ENCODE measurements around the gene AIMP2. TPM values are rescaled to one million over a fixed set of nuclear protein-coding genes. Genes with fewer than 3 reads are reported as not detected.
A peak's percentile ranks its signal among the peaks of the same experiment; 100 is the strongest.
"Not testable (repeated sequence)": the region's sequence is repeated elsewhere in the genome, so short reads cannot be mapped to it uniquely, and the experiment has no call there.

Gene AIMP2
- total RNA-seq, 3 donors from 2014 or later = 28.2 to 29.8 (median 28.4) TPM

DNA sequence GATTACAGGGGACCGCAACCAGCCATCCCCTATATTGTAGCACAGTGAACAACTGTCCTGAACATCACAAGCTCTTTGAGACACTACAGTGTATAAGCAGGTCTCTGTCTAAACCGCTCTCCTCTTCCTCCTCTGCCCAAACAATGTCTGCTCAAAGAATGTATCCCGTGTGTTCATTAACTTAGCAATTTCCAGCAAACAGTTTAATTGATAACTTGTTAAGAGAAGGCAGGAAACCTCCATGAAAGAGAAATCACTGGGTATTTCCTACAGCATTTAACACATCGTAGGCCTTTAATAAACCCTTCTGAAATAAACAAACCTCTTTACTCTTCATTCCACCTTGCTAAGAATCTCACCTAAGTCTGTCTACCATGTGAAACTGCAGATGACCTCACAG is 1.7 kb upstream of the AIMP2 start:
- no peaks in the 10 kb centered on the region for H3K36me3 ChIP-seq
- intact Hi-C loops (cut with DNase I; ENCODE audit: low total_unique reads) = no loop called here
- no peak for DNase-seq (ENCODE audit: low spot score in 2 of 2)
- no peaks in the 10 kb centered on the region for H3K9me3 ChIP-seq
- H3K4me3 ChIP-seq = no peak overlapping the region
- no peak overlapping the region for H3K27ac ChIP-seq
- H3K27me3 ChIP-seq = no peaks in the 10 kb centered on the region
- TF ChIP-seq, protein P1, sequence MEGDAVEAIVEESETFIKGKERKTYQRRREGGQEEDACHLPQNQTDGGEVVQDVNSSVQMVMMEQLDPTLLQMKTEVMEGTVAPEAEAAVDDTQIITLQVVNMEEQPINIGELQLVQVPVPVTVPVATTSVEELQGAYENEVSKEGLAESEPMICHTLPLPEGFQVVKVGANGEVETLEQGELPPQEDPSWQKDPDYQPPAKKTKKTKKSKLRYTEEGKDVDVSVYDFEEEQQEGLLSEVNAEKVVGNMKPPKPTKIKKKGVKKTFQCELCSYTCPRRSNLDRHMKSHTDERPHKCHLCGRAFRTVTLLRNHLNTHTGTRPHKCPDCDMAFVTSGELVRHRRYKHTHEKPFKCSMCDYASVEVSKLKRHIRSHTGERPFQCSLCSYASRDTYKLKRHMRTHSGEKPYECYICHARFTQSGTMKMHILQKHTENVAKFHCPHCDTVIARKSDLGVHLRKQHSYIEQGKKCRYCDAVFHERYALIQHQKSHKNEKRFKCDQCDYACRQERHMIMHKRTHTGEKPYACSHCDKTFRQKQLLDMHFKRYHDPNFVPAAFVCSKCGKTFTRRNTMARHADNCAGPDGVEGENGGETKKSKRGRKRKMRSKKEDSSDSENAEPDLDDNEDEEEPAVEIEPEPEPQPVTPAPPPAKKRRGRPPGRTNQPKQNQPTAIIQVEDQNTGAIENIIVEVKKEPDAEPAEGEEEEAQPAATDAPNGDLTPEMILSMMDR (IDR thresholded peaks at IDR 0.05) = no peak
- TF ChIP-seq POLR2A (IDR thresholded peaks at IDR 0.05) (no peak), POLR2AphosphoS5 (IDR thresholded peaks at IDR 0.05) (no peak)
- H3K4me1 ChIP-seq = no peaks in the 10 kb centered on the region

DNA sequence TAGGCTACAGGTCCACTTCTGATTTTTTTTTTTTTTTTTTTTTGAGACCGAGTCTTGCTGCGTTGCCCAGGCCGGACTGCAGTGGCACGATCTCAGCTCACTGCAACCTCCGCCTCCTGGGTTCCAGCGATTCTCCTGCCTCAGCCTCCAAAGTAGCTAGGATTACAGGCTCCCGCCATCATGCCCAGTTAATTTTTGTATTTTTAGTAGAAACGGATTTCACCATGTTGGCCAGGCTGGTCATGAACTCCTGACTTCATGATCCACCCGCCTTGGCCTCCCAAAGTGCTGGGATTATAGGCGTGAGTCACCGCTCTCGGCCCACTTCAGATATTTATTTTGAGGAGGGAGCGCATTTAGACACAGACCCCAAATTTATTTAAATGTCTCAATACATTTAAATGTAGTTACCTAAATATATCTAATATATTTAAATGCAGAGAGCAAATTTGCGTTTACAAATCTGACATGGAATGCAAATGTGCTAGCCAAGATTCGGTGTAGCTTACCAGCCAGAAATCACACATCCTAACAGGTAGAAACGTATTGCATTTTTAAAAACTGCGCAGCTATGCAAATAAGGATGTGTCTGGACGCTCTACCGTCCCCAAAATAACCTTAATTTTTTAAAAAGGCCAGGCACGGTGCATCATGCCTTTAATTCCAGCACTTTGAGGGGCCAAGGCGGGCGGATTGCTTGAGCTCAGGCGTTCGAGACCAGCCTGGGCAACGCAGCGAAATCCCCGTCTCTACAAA is 1.1 kb upstream of the AIMP2 start:
- H3K4me1 ChIP-seq; intact Hi-C loops (cut with DNase I; ENCODE audit: low total_unique reads); DNase-seq (ENCODE audit: low spot score in 2 of 2); H3K9me3 ChIP-seq; H3K36me3 ChIP-seq; H3K27me3 ChIP-seq: not testable (repeated sequence)
- Histone ChIP-seq H3K4me3 (peak overlapping the region; percentile 63 to 95 (median 65)), H3K27ac (peak overlapping the region in 1 of 2 donors; percentile 85)

DNA sequence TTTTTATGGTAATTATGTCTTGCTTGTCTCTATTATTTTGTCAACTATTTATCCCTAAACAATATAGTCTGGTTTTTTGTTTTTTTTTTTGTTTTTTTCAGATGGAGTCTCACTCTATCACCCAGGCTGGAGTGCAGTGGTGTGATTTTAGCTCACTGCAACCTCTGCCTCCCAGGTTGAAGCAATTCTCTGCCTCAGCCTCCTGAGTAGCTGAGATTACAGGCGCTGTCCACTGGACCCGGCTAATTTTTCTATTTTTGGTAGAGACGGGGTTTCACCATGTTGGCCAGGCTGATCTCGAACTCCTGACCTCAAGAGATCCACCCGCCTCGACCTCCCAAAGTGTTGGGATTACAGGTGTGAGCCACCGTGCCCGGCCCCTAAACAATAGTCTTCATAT is 1.3 kb downstream of the AIMP2 start:
- H3K4me1 ChIP-seq; H3K27me3 ChIP-seq; H3K9me3 ChIP-seq; H3K27ac ChIP-seq; H3K4me3 ChIP-seq; H3K36me3 ChIP-seq; intact Hi-C loops (cut with DNase I; ENCODE audit: low total_unique reads); DNase-seq (ENCODE audit: low spot score in 2 of 2): not testable (repeated sequence)

DNA sequence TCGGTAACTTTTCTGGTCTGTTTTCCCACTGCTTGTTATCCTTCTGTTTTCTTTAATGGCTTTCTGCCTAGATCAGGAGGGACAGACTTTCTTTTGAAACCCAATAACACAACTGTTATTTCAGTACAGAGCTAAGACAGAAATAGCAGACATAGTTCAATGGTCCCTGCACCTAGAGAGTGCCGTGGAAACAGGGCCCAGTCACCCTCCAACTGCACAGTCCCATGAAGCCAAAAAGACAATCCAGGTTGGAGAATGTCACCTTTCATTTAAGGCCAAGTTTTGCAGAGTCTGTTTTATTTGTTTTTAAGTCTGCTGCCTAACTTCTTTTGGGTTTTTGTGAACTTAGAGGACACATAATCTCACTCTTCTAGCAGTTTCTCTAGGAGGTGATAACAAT is 2.5 kb downstream of the AIMP2 start:
- Histone ChIP-seq H3K4me3 (no peak overlapping the region), H3K4me1 (no peaks in the 10 kb centered on the region), H3K27me3 (no peaks in the 10 kb centered on the region), H3K27ac (no peak overlapping the region), H3K9me3 (no peaks in the 10 kb centered on the region), H3K36me3 (no peaks in the 10 kb centered on the region)
- no peak for DNase-seq (ENCODE audit: low spot score in 2 of 2)
- intact Hi-C loops (cut with DNase I; ENCODE audit: low total_unique reads) = no loop called here
- TF ChIP-seq, protein P1 (IDR thresholded peaks at IDR 0.05) = no peak
- TF ChIP-seq POLR2AphosphoS5 (IDR thresholded peaks at IDR 0.05) = no peak
- TF ChIP-seq POLR2A (IDR thresholded peaks at IDR 0.05) = no peak

DNA sequence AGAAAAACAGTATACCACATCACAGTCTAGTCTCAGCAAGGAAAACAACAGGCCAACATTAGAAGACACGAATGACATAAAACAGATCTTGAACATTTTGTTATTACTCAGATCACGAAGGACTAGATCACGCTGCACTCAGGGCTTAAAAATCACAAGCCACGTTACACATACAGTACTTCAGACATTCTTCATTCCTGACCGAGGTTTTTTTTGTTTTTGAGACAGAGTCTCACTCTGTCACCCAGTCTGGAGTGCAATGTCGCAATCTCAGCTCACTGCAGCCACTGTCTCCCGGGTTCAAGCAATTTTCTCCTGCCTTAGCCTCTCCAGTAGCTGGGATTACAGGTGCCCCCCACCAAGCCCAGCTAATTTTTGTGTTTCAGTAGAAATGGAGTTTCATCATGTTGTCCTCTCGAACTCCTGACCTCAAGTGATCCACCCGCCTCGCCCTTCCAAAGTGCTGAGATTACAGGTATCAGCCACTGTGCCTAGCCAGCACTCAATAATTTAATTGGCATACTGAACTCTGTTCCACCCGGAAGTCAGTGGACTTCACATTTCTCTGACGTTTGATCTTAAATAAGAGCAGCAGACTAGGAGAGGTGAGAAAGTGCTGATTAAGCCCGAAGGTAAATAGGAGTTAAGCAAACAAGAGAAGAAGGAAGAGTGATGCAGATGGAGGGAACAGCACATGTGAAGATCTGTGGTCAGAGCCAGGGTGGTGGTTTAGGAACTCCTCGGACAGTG is 3.5 kb downstream of the AIMP2 start:
- Histone ChIP-seq H3K36me3 (no peaks in the 10 kb centered on the region), H3K27me3 (no peaks in the 10 kb centered on the region), H3K4me1 (no peaks in the 10 kb centered on the region), H3K9me3 (no peaks in the 10 kb centered on the region), H3K4me3 (no peak overlapping the region), H3K27ac (no peak overlapping the region)
- TF ChIP-seq POLR2AphosphoS5 (IDR thresholded peaks at IDR 0.05) (no peak), POLR2A (IDR thresholded peaks at IDR 0.05) (no peak)
- TF ChIP-seq, protein P1 (IDR thresholded peaks at IDR 0.05) = no peak
- no peak for DNase-seq (ENCODE audit: low spot score in 2 of 2)
- intact Hi-C loops (cut with DNase I; ENCODE audit: low total_unique reads) = no loop called here

DNA sequence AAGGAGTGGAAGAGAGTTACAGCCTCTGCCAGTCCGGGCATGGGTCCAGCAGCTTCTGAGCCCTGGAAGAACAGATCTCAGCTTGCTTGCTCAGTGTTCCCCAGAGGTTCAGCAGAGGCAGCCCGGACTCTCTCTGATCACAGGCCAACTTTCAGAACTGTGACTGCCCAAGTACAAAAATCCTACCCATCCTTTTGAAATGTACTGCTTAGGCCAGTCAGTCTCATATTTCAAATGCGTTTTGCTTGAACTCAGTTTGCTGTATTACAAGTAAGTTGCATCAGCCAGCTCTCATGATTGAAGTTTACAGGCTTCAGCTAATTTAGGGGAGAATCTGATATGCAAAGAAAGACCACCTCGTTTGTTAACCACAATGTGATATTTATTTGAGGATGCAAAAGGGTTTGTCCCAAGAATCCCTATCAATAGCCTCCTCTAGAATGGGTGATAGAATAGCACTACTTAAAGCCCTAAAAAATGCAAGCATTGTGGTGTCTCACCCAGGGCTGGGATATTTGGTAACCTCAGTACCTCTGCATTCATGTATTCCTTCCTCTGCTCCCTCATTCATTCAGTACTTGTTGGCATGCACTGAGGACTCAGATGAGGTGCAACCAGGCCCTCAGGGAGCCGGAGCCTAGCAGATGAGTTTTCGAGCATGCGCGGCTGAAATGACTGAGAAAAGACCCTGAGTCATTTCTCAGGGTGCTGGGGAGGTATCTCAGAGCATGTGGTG is 7.0 kb downstream of the AIMP2 start:
- TF ChIP-seq POLR2AphosphoS5 (IDR thresholded peaks at IDR 0.05) (no peak), POLR2A (IDR thresholded peaks at IDR 0.05) (no peak)
- TF ChIP-seq, protein P1 (IDR thresholded peaks at IDR 0.05) = no peak
- Histone ChIP-seq H3K36me3 (no peaks in the 10 kb centered on the region), H3K4me1 (no peaks in the 10 kb centered on the region), H3K4me3 (no peak overlapping the region), H3K9me3 (no peaks in the 10 kb centered on the region), H3K27ac (peak overlapping the region; percentile 17 to 40), H3K27me3 (no peaks in the 10 kb centered on the region)
- intact Hi-C loops (cut with DNase I; ENCODE audit: low total_unique reads) = no loop called here
- peak in 1 of 2 donors; percentile 60 for DNase-seq (ENCODE audit: low spot score in 2 of 2)
